ENCODE results near the gene UNC79. TPM values are rescaled to one million over a fixed set of nuclear protein-coding genes. Genes with fewer than 3 reads are reported as not detected.

The UNC79 gene
- total RNA-seq, 4 donors from 2014 or later = 0.13 to 0.16 (median 0.15) TPM; not detected in 1

DNA sequence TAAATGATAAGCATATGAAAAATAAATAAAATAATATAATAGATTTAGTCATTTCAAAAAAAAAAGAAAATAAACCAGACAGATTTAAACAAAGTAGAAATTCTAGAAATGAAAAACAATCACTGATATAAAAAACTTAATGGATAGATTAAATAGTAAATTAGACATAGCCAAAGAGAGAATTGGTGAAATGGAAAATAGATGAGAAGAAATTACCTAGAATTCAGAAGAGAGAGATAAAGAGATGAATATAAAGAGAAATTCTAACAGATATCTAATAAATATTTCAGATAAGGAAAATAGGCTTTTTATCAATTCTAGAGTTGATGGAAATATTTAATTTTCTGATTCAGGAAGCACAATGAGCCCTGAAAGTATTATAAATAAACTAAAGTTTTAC is 234.4 kb downstream of the UNC79 start:
- no peak overlapping the region for H3K4me3 ChIP-seq
- H3K4me1 ChIP-seq = no peaks in the 10 kb centered on the region
- ATAC-seq = no peak
- H3K27ac ChIP-seq = no peak overlapping the region
- H3K9me3 ChIP-seq = peaks cover 0 to 24% (median 0%) of the 10 kb centered on the region in 3 donors
- no peaks in the 10 kb centered on the region for H3K27me3 ChIP-seq
- TF ChIP-seq EP300 (IDR thresholded peaks at IDR 0.05) (no peak), POLR2AphosphoS5 (IDR thresholded peaks at IDR 0.05) (no peak), POLR2A (IDR thresholded peaks at IDR 0.05) (no peak)
- TF ChIP-seq, protein P1, sequence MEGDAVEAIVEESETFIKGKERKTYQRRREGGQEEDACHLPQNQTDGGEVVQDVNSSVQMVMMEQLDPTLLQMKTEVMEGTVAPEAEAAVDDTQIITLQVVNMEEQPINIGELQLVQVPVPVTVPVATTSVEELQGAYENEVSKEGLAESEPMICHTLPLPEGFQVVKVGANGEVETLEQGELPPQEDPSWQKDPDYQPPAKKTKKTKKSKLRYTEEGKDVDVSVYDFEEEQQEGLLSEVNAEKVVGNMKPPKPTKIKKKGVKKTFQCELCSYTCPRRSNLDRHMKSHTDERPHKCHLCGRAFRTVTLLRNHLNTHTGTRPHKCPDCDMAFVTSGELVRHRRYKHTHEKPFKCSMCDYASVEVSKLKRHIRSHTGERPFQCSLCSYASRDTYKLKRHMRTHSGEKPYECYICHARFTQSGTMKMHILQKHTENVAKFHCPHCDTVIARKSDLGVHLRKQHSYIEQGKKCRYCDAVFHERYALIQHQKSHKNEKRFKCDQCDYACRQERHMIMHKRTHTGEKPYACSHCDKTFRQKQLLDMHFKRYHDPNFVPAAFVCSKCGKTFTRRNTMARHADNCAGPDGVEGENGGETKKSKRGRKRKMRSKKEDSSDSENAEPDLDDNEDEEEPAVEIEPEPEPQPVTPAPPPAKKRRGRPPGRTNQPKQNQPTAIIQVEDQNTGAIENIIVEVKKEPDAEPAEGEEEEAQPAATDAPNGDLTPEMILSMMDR (IDR thresholded peaks at IDR 0.05) = no peak
- no peaks in the 10 kb centered on the region for H3K36me3 ChIP-seq

DNA sequence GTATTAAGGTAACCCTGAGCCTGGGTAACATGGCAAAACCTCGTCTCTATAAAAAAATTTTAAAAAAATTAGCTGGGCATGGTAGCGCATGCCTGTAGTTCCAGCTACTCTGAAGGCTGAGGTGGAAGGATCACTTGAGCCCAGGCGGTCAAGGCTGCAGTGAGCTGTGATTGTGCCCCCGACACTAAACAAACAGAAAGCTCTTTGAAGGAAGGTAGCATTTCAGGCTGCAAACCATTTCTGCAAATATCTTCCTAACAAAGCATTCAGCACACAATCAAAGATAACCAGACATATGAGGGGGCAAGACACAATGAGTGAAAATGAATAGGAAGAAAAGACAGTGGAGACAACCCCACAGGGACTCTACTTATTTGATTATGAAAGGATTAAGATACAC is 238.9 kb downstream of the UNC79 start:
- Histone ChIP-seq H3K36me3 (no peaks in the 10 kb centered on the region), H3K27ac (no peak overlapping the region), H3K4me1 (no peaks in the 10 kb centered on the region), H3K27me3 (no peaks in the 10 kb centered on the region), H3K4me3 (no peak overlapping the region), H3K9me3 (peaks cover 0 to 19% (median 0%) of the 10 kb centered on the region in 3 donors)
- no peak for ATAC-seq
- no peak for TF ChIP-seq POLR2A (IDR thresholded peaks at IDR 0.05)
- TF ChIP-seq, protein P1 (IDR thresholded peaks at IDR 0.05) = no peak
- 70 to 90% methylated on average over 4 of the region's 4 CpGs for WGBS, 2 donors (ENCODE audit: low coverage in 1 of 2)

DNA sequence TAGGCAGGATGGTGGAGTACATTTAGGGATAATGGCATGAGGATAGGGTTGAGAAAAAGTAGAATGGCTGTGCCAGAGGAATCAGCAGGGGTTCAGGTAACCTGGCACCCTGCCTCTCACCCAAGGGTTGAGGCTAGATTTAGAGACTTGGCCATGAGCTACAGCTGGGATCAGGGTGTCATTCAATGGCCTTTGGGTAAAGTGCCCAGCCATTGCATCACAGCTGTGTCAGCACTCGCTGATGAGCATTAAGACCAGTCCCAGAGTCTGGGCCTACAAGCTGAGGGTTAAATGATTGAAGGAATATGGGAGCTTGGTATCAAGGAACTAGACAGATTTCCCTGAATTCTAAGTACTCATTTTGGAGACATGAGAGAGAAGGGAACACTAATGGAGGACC is 243.6 kb downstream of the UNC79 start:
- ATAC-seq = no peak
- WGBS, 2 donors (ENCODE audit: low coverage in 1 of 2) = 80 to 100% methylated on average over 1 of the region's 1 CpG
- no peaks in the 10 kb centered on the region for H3K36me3 ChIP-seq

DNA sequence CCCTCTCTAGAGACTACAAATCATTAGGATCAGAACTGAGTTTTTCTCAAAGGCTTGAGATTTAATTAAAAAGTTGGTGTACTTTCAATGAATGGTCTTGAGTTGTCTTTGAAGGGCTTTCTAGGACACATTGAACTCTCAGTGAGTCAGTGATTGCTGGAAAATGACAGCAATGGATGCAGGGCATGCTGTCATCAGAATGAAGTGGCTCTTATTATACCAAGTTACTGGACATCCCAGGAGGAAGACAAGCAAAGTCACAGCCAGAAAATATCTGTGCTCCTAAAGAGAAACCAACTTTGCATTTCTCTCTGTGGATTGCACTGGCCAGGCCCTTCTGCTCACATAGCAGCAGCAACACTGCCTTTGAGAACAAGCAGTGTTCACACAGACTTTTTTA is 244.9 kb downstream of the UNC79 start:
- no peaks in the 10 kb centered on the region for H3K4me1 ChIP-seq
- TF ChIP-seq EP300 (IDR thresholded peaks at IDR 0.05) = no peak
- no peak for TF ChIP-seq POLR2A (IDR thresholded peaks at IDR 0.05)
- H3K4me3 ChIP-seq = no peak overlapping the region
- no peaks in the 10 kb centered on the region for H3K27me3 ChIP-seq
- no peak for ATAC-seq
- H3K9me3 ChIP-seq = no peaks in the 10 kb centered on the region
- H3K36me3 ChIP-seq = no peaks in the 10 kb centered on the region
- no peak overlapping the region for H3K27ac ChIP-seq

More for the DNA sequence above, 243.6 kb downstream of the UNC79 start:
- Histone ChIP-seq H3K4me1 (no peaks in the 10 kb centered on the region), H3K27me3 (no peaks in the 10 kb centered on the region), H3K9me3 (no peaks in the 10 kb centered on the region), H3K4me3 (no peak overlapping the region), H3K27ac (no peak overlapping the region)
- TF ChIP-seq, protein P1 (IDR thresholded peaks at IDR 0.05) = no peak
- TF ChIP-seq POLR2A (IDR thresholded peaks at IDR 0.05) (no peak), EP300 (IDR thresholded peaks at IDR 0.05) (no peak), POLR2AphosphoS5 (IDR thresholded peaks at IDR 0.05) (no peak)

DNA sequence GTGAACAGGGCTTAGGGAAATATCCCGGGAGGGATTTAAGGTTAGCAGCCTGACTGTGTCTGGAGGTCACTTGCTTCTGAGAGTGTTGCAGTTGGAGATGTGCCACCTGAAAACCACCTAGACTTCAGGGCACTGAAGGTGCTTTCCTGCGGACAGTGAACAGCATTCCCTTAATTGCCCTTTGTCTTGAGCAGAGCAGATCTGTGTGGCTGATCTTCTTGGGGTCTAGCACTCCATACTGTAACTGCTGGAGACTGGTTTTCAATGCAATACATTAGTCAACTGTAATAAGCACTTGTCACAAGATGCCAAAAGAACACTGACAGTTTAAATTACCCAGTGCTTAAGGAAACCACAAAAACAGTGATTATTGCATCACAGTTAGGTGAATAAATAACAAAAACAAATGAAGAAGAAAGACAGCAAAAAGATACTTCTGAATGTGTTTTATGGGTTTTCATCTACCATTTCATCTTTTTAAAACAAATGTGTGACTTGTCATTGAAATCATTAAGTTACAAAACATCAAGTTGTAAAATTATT is 245.7 kb downstream of the UNC79 start:
- WGBS, 2 donors (ENCODE audit: low coverage in 1 of 2) = 100% methylated on average over 2 of the region's 2 CpGs; no CpG with 5 or more reads in 1 of the 2 donors
- peaks cover 4% of the 10 kb centered on the region for H3K27me3 ChIP-seq
- TF ChIP-seq POLR2AphosphoS5 (IDR thresholded peaks at IDR 0.05) = no peak
- ATAC-seq = no peak
- H3K9me3 ChIP-seq = no peaks in the 10 kb centered on the region
- H3K36me3 ChIP-seq = no peaks in the 10 kb centered on the region
- no peak overlapping the region for H3K4me3 ChIP-seq
- H3K4me1 ChIP-seq = no peaks in the 10 kb centered on the region
- no peak overlapping the region for H3K27ac ChIP-seq

DNA sequence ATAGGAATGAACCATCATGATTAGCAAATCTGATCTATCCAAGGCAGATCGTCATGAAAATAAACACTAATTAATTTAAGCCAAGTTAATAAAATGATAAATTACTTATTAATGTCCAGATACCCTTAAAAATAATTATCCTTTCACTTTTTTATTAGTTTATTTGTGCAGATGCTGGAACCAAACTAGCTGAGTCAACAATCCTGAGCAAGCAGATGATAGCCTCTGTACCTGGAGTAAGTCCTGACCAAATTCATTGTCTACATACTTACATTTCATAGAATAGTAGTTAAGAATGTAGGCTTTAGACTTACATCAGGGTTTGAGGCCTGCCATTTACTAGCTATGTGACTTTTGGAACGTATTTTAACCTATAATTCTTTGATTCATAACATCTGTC is 251.7 kb downstream of the UNC79 start:
- no peak overlapping the region for H3K27ac ChIP-seq
- TF ChIP-seq EP300 (IDR thresholded peaks at IDR 0.05) (no peak), POLR2AphosphoS5 (IDR thresholded peaks at IDR 0.05) (no peak), POLR2A (IDR thresholded peaks at IDR 0.05) (no peak)
- TF ChIP-seq, protein P1 (IDR thresholded peaks at IDR 0.05) = no peak
- H3K4me1 ChIP-seq = no peaks in the 10 kb centered on the region
- H3K4me3 ChIP-seq = no peak overlapping the region
- 47 to 75% methylated on average over 2 of the region's 2 CpGs for WGBS, 2 donors (ENCODE audit: low coverage in 1 of 2)
- H3K27me3 ChIP-seq = peaks cover 5% of the 10 kb centered on the region
- no peak for ATAC-seq
- no peaks in the 10 kb centered on the region for H3K36me3 ChIP-seq
- no peaks in the 10 kb centered on the region for H3K9me3 ChIP-seq
